Activated naive CD8-positive, alpha-beta T cell (primary cell): Measurements from ENCODE around the gene FAXDC2.

Experiments
- H3K27ac Mint-ChIP-seq: one replicate; pipeline ENCODE4 v1.8.0; 2021; ENCODE audit warnings: mixed read lengths
- H3K27me3 Mint-ChIP-seq: one replicate; pipeline ENCODE4 v1.8.0; 2021; ENCODE audit warnings: mixed read lengths
- H3K36me3 Mint-ChIP-seq: one replicate; pipeline ENCODE4 v1.8.0; 2021; ENCODE audit warnings: mixed read lengths
- H3K4me1 Mint-ChIP-seq: one replicate; pipeline ENCODE4 v1.8.0; 2021; ENCODE audit warnings: low read depth, mixed read lengths
- H3K4me3 Mint-ChIP-seq: one replicate; pipeline ENCODE4 v1.8.0; 2021; ENCODE audit warnings: mild to moderate bottlenecking, mixed read lengths
- H3K9me3 Mint-ChIP-seq: one replicate; pipeline ENCODE4 v1.8.0; 2021; ENCODE audit warnings: low read depth, mixed read lengths

The FAXDC2 gene

GRCh38 chr5:154783774-154784460, 66.5 kb downstream of the FAXDC2 start:
- H3K4me3 Mint-ChIP-seq: peak overlapping the region; percentile 13
- H3K4me1 Mint-ChIP-seq: peaks cover 94% of the 10 kb centered on the region
- no peaks in the 10 kb centered on the region for H3K36me3 Mint-ChIP-seq
- peak overlapping the region; percentile 73 for H3K27ac Mint-ChIP-seq
- no peaks in the 10 kb centered on the region for H3K9me3 Mint-ChIP-seq
- H3K27me3 Mint-ChIP-seq: no peaks in the 10 kb centered on the region

DNA sequence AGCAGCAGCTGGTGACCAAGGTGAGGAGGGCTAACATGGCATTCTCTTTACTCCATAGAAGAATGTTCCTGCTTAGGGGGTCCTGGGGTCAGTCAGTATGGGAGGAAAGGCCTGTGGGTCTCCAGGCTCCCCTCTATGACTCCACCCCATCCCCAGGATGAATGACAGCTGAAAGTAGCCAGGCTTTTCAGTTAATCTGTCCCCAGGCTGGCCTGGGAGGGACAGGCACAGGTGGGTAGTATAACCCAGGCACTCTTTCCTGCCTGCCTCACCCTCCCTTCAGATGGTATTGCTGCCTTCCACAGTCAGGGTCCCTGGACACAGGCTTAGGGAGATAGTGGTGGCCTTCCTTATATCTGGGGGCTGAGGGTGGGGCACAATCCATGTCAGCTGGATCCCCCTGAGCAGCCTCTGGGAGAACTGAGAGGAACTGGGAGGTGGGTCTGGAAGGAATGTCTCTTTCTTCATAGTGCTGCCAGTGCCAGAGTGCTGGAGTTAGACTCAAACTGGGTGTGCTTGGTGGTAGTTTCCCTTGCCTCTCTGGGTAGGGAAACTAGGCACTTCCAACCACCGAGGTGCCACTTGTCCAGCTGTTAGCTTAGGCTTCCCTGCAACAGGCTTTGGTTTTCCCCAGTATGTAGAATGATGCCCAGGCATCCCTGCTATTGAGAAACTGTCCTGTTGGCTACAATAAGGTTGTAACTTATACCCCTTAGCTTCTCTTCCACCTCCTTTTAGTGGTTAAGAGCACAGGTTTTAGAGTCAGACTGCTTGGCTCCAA, 67.4 kb downstream of the FAXDC2 start:
- no peaks in the 10 kb centered on the region for H3K9me3 Mint-ChIP-seq
- H3K27me3 Mint-ChIP-seq: no peaks in the 10 kb centered on the region
- peaks cover 93% of the 10 kb centered on the region for H3K4me1 Mint-ChIP-seq
- no peak overlapping the region for H3K4me3 Mint-ChIP-seq
- no peaks in the 10 kb centered on the region for H3K36me3 Mint-ChIP-seq
- H3K27ac Mint-ChIP-seq: peak overlapping the region; percentile 73

DNA sequence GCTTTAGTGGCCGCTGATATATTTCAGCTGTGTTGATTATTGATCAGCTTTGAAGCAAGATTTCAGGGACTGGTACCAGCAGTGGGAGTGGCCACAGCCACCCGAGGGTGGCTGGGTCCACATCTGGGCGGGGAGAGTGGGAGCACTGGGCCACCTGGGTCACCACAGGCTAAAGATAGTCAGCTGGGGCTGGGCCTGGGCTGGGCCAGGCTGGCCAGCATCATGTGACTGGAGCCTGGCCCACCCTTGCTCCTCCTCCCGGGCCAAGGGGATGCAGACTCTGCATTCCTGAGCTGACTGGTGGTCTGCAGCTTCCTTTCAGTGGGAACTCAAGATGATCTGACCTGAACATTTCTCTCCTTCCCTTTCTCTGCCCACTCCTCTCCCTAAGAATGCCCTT, 68.1 kb downstream of the FAXDC2 start:
- no peaks in the 10 kb centered on the region for H3K9me3 Mint-ChIP-seq
- H3K36me3 Mint-ChIP-seq: no peaks in the 10 kb centered on the region
- no peaks in the 10 kb centered on the region for H3K27me3 Mint-ChIP-seq
- H3K27ac Mint-ChIP-seq: peak overlapping the region; percentile 47
- peaks cover 88% of the 10 kb centered on the region for H3K4me1 Mint-ChIP-seq
- H3K4me3 Mint-ChIP-seq: no peak overlapping the region

DNA sequence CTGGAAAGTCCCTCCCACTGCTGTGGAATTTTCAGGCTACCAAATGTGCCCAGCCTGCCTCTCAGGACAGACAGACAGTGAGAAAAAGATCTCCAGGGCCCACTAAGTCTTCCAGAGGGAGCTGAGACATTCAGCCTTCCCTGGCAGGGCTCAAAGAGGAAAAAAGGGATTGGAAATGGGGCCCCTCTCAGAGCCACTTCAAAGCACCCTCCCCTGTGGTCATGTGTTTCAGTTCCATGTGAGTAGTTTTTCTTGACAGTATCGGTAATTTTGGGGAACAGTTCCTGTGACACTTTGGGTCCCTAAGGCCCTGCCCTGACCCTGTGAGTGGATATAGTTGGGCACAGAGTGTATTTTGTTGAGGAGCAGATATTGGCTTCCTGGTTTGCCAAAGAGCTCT, 70.3 kb downstream of the FAXDC2 start:
- peak overlapping the region; percentile 32 for H3K4me3 Mint-ChIP-seq
- H3K27me3 Mint-ChIP-seq: no peaks in the 10 kb centered on the region
- H3K27ac Mint-ChIP-seq: no peak overlapping the region
- no peaks in the 10 kb centered on the region for H3K36me3 Mint-ChIP-seq
- H3K4me1 Mint-ChIP-seq: peaks cover 78% of the 10 kb centered on the region
- H3K9me3 Mint-ChIP-seq: no peaks in the 10 kb centered on the region

GRCh38 chr5:154779105-154779504, 71.3 kb downstream of the FAXDC2 start:
- H3K4me3 Mint-ChIP-seq: no peak overlapping the region
- H3K27ac Mint-ChIP-seq: peak overlapping the region; percentile 50
- H3K27me3 Mint-ChIP-seq: no peaks in the 10 kb centered on the region
- peaks cover 78% of the 10 kb centered on the region for H3K4me1 Mint-ChIP-seq
- H3K9me3 Mint-ChIP-seq: no peaks in the 10 kb centered on the region
- H3K36me3 Mint-ChIP-seq: no peaks in the 10 kb centered on the region

- Mint-ChIP-seq H3K4me3 (no peak overlapping the region), H3K36me3 (no peaks in the 10 kb centered on the region), H3K27me3 (no peaks in the 10 kb centered on the region), H3K9me3 (no peaks in the 10 kb centered on the region), H3K4me1 (peaks cover 78% of the 10 kb centered on the region), H3K27ac (no peak overlapping the region)
Measured at GRCh38 chr5:154778534-154778933, 71.9 kb downstream of the FAXDC2 start.

DNA sequence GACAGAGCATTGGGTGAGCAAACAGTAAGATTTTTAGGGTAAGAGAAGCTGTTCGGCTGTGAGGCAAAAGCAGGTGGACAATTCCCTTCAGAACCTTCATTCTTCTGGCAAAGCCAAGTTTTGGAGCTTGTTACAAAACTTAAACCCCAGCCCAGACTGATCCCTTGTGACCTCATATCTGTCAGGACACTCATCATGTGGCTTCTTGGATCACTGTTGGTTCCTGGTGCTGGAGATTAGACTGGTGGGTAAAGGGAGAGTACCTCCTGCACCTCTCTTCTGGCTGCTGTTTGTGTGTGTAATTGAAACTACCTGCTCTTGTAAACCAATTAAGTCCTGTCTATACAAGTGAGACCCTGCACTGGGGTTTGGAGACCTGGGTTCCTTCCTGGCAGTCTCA, 74.2 kb downstream of the FAXDC2 start:
- Mint-ChIP-seq H3K27ac (peak overlapping the region; percentile 54), H3K27me3 (no peaks in the 10 kb centered on the region), H3K4me3 (no peak overlapping the region), H3K36me3 (no peaks in the 10 kb centered on the region), H3K9me3 (no peaks in the 10 kb centered on the region), H3K4me1 (peaks cover 74% of the 10 kb centered on the region)

- Mint-ChIP-seq H3K27ac (peak overlapping the region; percentile 46), H3K4me1 (peaks cover 71% of the 10 kb centered on the region), H3K36me3 (no peaks in the 10 kb centered on the region), H3K4me3 (peak overlapping the region; percentile 27), H3K9me3 (no peaks in the 10 kb centered on the region), H3K27me3 (no peaks in the 10 kb centered on the region)
Measured at GRCh38 chr5:154773326-154773725, 77.1 kb downstream of the FAXDC2 start.

GRCh38 chr5:154771383-154771901, 79.0 kb downstream of the FAXDC2 start:
- Mint-ChIP-seq H3K27ac (no peak overlapping the region), H3K27me3 (no peaks in the 10 kb centered on the region), H3K9me3 (no peaks in the 10 kb centered on the region), H3K36me3 (no peaks in the 10 kb centered on the region), H3K4me1 (peaks cover 85% of the 10 kb centered on the region), H3K4me3 (peak overlapping the region; percentile 32)

- H3K4me1 Mint-ChIP-seq: peaks cover 91% of the 10 kb centered on the region
- peak overlapping the region; percentile 48 for H3K4me3 Mint-ChIP-seq
- no peaks in the 10 kb centered on the region for H3K9me3 Mint-ChIP-seq
- H3K27ac Mint-ChIP-seq: peak overlapping the region; percentile 70
- no peaks in the 10 kb centered on the region for H3K27me3 Mint-ChIP-seq
- peaks cover 5% of the 10 kb centered on the region for H3K36me3 Mint-ChIP-seq
Measured at GRCh38 chr5:154770111-154770510, 80.3 kb downstream of the FAXDC2 start.
